HK-2 (cell line): ENCODE data around the gene SLC25A26.
"Not testable (repeated sequence)": the region's sequence is repeated elsewhere in the genome, so short reads cannot be mapped to it uniquely, and the experiment has no call there.

Experiments used
- DNase-seq: peaks from one replicate; pipeline ENCODE4 v3.0.0-alpha.2; 2018; ENCODE audit not compliant: unreplicated experiment

The SLC25A26 gene

GRCh38 chr3:66410976-66411375, 190.2 kb downstream of the SLC25A26 start:
- no peak for DNase-seq

- no peak for DNase-seq
Observed at GRCh38 chr3:66411474-66411873, 190.7 kb downstream of the SLC25A26 start.

GRCh38 chr3:66411961-66412887, 191.4 kb downstream of the SLC25A26 start:
- DNase-seq = no peak

- no peak for DNase-seq
Observed at GRCh38 chr3:66413151-66413751, 192.4 kb downstream of the SLC25A26 start.

GRCh38 chr3:66414846-66415245, 194.0 kb downstream of the SLC25A26 start:
- no peak for DNase-seq

- no peak for DNase-seq
Observed at GRCh38 chr3:66415867-66416428, 195.1 kb downstream of the SLC25A26 start.

- no peak for DNase-seq
Observed at GRCh38 chr3:66416556-66417304, 195.9 kb downstream of the SLC25A26 start.

- no peak for DNase-seq
Observed at GRCh38 chr3:66418475-66418931, 197.7 kb downstream of the SLC25A26 start.

GRCh38 chr3:66419036-66419435, 198.2 kb downstream of the SLC25A26 start:
- DNase-seq = no peak

GRCh38 chr3:66421144-66421543, 200.3 kb downstream of the SLC25A26 start:
- not testable (repeated sequence) for DNase-seq

- not testable (repeated sequence) for DNase-seq
Observed at GRCh38 chr3:66421893-66422292, 201.1 kb downstream of the SLC25A26 start.

GRCh38 chr3:66423791-66424190, 203.0 kb downstream of the SLC25A26 start:
- no peak for DNase-seq

- no peak for DNase-seq
Observed at GRCh38 chr3:66425032-66425431, 204.2 kb downstream of the SLC25A26 start.

- no peak for DNase-seq
Observed at GRCh38 chr3:66425576-66426114, 204.8 kb downstream of the SLC25A26 start.

- no peak for DNase-seq
Observed at GRCh38 chr3:66426135-66426534, 205.3 kb downstream of the SLC25A26 start.

GRCh38 chr3:66427352-66427751, 206.6 kb downstream of the SLC25A26 start:
- DNase-seq = no peak

- no peak for DNase-seq
Observed at GRCh38 chr3:66427951-66428474, 207.2 kb downstream of the SLC25A26 start.
